GM18517 (cell line): ENCODE data around the gene NTNG1.
"Not testable (repeated sequence)": the region's sequence is repeated elsewhere in the genome, so short reads cannot be mapped to it uniquely, and the experiment has no call there.

Source experiments
- ATAC-seq: cut with Tn5 transposase; IDR thresholded peaks from one replicate; pipeline ENCODE4 v1.9.1; 2021; ENCODE audit warnings: mild to moderate bottlenecking, moderate library complexity; ENCODE audit not compliant: unreplicated experiment

Gene NTNG1

GRCh38 chr1:107140703-107141490 is at the start of gene NTNG1:
Gene NTNG1 (plus strand): TSS chr1:107141039.
- no peak for ATAC-seq

- no peak for ATAC-seq
Measured at GRCh38 chr1:107091418-107091817, 49.4 kb upstream of the NTNG1 start.

GRCh38 chr1:107093395-107093794 is 47.4 kb upstream of the NTNG1 start:
- not testable (repeated sequence) for ATAC-seq

GRCh38 chr1:107095647-107096046 is 45.2 kb upstream of the NTNG1 start:
- ATAC-seq: no peak

GRCh38 chr1:107096690-107097089 is 44.1 kb upstream of the NTNG1 start:
- ATAC-seq: no peak

DNA sequence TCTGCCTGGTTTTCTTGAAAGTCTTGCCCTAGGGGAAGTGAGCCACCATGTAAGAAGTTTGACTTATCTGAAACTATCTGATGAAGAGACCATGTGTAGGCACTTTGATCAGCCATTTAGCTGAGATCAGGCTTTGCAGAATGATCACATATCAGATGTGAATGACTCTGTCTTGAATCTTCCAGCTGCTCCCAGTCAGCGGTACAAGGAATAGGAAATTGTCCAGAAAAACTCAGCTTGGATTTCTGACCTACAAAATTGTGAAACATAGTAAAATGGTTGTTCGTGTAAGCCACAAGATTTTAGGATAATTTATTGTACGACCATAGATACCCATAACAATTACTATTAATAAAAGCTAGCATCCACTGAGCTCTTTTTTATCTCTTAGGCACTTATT is 41.9 kb upstream of the NTNG1 start:
- ATAC-seq: no peak

DNA sequence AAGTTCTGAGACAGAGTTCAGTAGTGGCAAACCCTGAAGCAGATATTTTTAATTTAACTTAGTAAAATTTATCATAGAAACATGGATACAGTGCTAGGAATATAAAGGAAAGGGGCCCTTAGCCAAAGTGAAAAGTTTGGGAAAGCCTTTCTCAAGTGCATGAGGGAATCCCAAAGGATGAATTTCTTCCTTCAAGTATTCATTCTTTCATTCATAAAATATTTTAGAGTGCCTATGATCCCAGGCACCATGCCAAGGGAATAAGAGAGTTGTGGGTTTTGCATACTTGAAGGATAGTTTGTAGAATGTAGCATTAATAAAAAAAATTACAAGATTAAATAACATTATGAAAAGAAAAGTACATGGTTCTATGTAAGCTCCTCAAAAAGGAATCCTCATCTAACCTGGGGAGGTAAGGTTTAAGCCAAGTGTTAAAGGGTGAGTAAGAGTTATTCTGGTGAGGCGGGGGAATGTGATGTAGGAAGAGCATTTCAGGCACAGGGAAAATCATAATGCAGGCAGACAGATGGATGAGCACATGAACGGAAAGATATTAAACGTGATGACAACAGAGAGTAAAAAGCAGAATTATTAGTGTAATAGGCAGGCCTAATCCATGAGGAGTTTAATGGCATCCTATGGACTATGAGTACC is 40.4 kb upstream of the NTNG1 start:
- ATAC-seq: no peak

DNA sequence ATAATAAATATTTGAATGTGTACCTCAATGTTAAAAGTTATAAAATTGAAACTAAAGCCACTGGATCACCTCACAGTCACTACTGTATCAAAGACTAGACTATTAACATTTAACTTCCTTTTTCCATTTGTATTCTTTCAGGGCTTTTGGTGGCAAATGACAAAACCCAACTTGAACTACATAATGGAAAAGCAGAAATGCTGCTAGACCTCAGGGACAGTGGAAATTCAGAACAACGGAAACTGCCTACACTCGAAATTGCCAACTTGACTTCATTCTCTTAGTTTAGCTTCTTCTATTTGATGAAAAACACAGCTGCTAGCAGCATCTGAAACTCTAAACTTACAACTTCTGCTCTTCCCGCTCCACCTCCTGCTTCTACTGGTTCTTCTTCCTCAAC is 34.9 kb upstream of the NTNG1 start:
- no peak for ATAC-seq

DNA sequence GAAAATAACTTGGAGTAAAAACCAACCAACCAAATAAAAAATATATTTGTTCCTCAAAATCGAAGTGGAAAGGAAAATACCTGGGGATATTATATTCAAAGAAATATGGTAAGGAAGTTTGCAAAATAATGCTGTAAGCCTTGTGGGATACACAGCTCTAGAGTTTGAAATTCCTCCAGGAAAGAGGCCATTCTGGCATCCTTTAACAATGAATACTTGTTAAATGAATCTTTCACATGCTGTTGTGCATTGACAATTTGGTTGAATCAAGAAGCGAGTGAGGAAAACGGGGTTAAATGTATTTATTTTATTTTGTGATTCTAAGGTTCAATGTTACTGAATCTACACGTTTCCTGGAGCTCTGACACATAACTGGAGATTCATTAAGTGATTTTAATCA is 30.5 kb upstream of the NTNG1 start:
- ATAC-seq: no peak

DNA sequence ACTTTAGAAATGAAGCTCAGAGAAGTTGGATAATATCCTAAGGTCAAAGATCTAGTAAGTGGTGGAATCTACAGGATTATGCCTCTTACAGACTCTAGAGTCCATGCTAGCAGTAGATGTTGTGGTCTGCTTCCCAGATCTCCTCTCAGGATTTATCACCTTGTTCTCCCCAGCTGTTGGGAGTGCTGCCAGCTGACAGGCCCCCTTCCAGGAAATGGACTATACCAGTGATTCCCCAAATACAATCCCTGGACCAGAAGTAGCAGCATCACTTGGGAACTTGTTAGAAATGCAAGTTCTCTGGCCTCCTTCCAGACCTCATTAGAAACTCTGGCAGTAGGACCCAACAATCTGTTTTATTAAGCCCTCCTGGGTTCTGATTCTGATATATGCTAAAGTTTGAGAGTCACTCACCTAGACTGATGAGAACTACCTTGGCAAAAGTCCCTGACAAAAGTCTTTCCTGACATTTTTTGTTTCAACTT is 24.5 kb upstream of the NTNG1 start:
- no peak for ATAC-seq

- ATAC-seq: no peak
Measured at GRCh38 chr1:107122225-107122624, 18.6 kb upstream of the NTNG1 start.

DNA sequence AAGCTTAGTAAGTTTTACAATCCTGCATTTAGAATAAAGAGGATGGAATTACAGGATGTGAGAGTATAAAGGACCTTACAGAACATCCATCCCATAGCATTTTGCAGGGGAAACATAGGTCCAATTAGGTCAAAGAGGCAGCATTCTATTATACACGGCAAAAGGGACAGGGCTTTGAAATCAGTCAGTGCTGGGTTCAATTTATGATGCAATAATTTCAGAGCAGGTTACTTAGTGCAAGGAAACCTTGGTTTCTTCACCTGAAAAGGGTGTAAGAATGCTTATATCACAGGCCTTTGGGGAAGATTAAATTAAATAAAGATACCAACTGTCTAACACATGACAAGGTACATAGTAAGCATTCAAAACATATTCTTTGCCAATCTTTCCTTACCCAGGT is 17.1 kb upstream of the NTNG1 start:
- no peak for ATAC-seq

GRCh38 chr1:107124694-107125093 is 16.1 kb upstream of the NTNG1 start:
- no peak for ATAC-seq

DNA sequence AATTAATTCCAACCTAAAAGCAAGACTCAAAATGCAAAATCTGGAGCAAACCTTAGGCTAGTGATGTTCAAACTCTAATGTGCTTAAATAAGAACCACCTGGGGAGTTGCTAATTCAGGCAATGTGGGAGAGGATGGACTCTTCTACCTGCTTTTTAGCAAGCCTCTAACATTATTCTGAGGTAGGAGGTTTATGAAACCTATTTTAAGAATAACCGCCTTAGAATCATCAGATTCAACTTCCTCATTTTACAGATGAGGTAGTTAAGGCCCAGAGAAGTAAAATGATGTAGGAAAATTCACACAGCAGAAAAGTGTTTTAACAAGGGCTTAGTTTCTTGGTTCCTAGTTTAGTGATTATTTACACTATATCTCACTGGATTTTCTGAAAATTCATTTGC is 8.6 kb upstream of the NTNG1 start:
- no peak for ATAC-seq

DNA sequence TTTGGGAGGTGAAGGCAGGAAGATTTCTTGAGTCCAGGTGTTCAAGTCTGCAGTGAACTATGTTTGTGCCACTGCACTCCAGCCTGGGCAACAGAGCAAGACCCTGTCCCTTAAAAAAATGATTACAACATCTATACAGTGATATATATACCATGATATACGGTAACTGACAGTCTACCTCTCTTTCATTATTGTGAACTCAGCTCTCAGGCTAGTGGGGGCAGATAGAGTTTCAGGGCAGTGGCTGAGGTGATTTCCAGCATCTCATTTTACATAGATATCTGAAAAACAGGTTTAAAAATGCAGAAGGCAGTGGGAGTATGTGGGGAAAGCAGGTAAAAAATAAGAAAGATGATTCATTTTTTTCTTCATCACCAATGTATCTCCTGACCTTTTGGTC is 8.1 kb upstream of the NTNG1 start:
- peak; percentile 70 for ATAC-seq

- ATAC-seq: no peak
Measured at GRCh38 chr1:107135463-107135862, 5.4 kb upstream of the NTNG1 start.

- ATAC-seq: no peak
Measured at GRCh38 chr1:107138166-107138565, 2.7 kb upstream of the NTNG1 start.

DNA sequence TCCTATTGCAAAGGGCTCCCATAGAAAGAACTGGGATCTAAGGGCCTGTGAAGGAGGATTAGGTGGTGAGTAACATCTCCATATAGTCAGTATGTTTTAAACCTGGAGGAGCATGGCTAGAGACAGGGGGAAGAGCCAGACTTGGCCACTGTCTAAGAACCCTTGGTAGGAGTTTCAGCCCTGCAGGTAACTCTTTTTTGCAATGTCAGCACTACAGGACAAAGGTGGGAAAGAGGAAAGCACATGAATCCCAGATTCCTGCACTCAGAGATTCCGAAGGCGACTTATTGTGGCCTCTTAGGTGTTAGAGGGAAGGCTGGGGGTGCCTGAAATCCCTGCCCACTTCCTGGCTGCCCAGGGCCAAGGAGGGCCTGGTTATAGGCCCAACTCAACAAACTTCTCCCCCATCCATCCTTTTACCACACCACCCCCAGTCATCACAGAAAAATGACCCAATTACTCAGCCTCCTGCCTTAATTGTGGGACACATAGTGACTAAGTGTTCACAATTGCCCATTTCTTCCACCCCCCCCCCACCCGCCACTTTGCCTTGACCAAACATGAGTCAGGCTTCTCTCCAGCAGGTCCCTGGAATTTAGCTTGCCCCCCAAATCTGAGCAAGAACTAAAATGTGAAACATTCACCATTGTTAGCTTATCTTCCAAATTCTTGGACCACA is 1.9 kb upstream of the NTNG1 start:
- no peak for ATAC-seq

DNA sequence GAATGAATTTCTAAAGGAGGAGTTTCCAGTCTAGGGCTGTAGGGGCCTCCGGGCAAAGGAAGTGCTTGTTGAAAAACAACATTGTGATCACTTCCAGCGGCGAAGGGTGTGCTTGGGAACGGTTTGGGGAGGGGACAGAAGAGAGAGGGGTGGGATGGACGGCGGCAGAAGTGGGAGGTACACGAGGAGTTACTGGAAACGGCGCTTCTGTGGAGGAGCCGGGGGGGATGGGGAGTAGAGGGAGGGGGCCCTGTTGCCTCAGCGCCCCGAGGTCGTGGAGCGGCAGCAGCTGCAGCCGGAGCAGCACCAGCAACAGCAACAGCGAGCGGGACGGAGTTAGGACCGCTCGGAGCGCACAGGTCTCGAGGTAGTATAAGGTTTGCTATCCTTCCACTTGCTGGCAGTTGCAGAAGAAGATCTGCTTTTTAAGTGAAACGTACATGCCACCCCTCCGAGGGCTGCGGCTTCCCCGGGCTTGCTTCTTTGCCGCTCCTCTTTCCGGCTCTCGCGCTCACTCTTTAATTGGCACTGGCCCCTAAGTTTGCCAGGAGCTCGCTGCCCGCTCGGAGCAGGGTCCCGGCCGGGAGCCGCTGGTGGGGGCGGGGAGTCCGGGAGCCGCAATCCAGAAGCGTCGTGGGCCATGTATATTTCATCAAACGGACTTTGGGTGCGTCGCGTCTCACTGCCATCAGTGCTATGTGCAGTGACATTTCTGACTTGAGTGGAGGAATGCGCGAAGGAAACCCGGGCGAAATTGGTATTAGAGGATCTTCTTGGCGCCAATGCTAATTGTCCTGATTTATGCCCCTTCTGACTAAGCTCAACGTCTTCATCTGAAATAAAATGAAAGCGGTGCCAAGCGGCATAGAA is 771 bp upstream of the NTNG1 start:
- ATAC-seq: no peak

DNA sequence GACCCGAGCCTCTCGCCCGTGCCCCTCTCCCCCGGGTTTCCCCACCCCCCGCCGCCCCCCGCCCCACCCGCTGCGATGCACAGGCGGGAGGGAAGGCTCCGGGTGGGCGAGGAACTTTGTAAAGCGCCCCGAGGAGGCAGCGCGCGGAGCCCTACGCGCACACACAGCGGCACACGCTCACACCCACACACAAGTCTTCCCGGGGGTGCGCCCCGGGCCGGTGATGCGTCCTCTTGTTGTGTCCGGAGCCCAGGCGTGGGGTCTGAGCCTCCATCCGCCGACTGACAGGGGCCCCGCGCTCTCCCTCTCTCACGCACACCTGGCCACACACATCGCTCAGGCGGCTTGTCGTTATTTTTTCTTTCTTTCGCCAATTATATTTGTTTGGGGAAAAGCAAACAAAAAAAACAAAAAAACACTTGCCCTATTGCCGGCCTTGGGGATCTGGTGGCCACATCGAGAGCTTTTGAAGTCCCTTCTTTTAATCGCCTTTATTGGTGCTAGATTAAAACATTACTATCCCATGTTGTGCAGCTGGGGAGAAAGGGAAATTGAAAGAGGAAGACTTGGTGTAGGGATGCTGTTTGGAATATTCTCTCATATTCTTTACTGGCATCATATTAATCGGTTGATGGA is 770 bp downstream of the NTNG1 start:
- no peak for ATAC-seq
